Measurements from ENCODE around the gene LAMA1. TPM values are rescaled to one million over a fixed set of nuclear protein-coding genes. Genes with fewer than 3 reads are reported as not detected.

The LAMA1 gene
- total and polyA plus RNA-seq, 2 of the 4 experiments (the other 2 are of a cell fraction), result 10.9 to 15.5 TPM

DNA sequence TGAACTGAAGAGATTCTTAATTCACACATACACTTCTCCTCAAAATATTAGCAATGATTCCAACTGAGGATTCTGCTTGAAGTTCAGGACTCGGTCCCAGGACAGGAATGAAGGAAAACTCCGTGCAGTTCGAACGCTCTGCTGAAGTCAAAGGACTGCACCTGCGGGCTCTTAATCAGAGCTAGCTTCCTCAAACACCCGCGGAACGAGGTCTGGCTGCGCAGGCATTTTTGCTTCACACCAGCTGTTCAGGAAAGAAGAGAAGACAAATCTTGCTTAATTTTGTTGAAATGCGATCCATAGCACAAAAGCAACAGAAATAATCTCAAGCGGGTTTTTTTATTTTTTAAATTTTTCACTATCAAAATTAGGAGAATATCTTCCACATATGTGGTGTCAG lies 175.6 kb downstream of the LAMA1 start:
- dilution Hi-C loops (cut with HindIII; ENCODE audit: low sequenced_read_pairs, unreplicated experiment), result no loop called here
- Histone ChIP-seq H3K4me2 (ENCODE audit: low read depth, low read length) (no peak overlapping the region), H4K20me1 (ENCODE audit: insufficient read depth, low read length) (no peaks in the 10 kb centered on the region), H3K9ac (ENCODE audit: low read depth, low read length) (no peak overlapping the region), H2BK20ac (ENCODE audit: low read depth, low read length) (no peak overlapping the region), H3K14ac (replicated peaks; ENCODE audit: low read depth, low read length) (no peak overlapping the region), H2AFZ (replicated peaks; ENCODE audit: low read length, poor library complexity) (no peak overlapping the region), H4K91ac (ENCODE audit: insufficient read depth, low read depth, low read length) (no peak overlapping the region), H3K9me3 (ENCODE audit: control insufficient read depth, insufficient read depth, low read length) (no peaks in the 10 kb centered on the region), H3K27me3 (ENCODE audit: control insufficient read depth, insufficient read depth, low read length) (no peaks in the 10 kb centered on the region), H2BK5ac (ENCODE audit: low read depth, low read length, poor library complexity, severe bottlenecking) (no peak overlapping the region), H3K4ac (ENCODE audit: low read depth, low read length) (no peak overlapping the region), H3K4me3 (ENCODE audit: insufficient read depth, low read depth, low read length) (no peak overlapping the region), H4K8ac (ENCODE audit: low read depth in 2 of 2, low read length in 2 of 2) (no peak overlapping the region), H3K18ac (ENCODE audit: low read depth, low read length) (no peak overlapping the region), H3K9me1 (ENCODE audit: insufficient read depth, low read length) (peaks cover 3% of the 10 kb centered on the region; the same call in 1 of the 2 replicates), H3K79me1 (ENCODE audit: low read depth in 1 of 2, low read length in 2 of 2) (no peaks in the 10 kb centered on the region), H2BK120ac (ENCODE audit: low read depth, low read length) (no peak overlapping the region), H3K27ac (ENCODE audit: insufficient read depth, low read length) (no peak overlapping the region), H3K23ac (ENCODE audit: low read depth, low read length) (no peak overlapping the region), H3K36me3 (ENCODE audit: control insufficient read depth, insufficient read depth, low read length) (peaks cover 10% of the 10 kb centered on the region), H4K5ac (ENCODE audit: low read depth, low read length) (no peak overlapping the region), H3K56ac (ENCODE audit: extremely low read depth, insufficient read depth, low read length) (no peak overlapping the region), H2BK15ac (ENCODE audit: low read depth, low read length) (no peak overlapping the region), H2AK5ac (ENCODE audit: low read depth, low read length) (no peak overlapping the region), H2AK9ac (replicated peaks; ENCODE audit: low read depth, low read length, poor library complexity) (no peak overlapping the region), H3K4me1 (ENCODE audit: control insufficient read depth, insufficient read depth, low read length) (no peaks in the 10 kb centered on the region)
- no TSS peak for BruUV-seq (replicated peaks)
- in situ Hi-C loops (cut with MboI; ENCODE audit: low sequenced_read_pairs), result no loop called here
- intact Hi-C loops (cut with micrococcal nuclease), result no loop called here
- no peak for ATAC-seq (ENCODE audit: low read depth)
- POLR2A ChIA-PET (ENCODE audit: unreplicated experiment), result no interaction called here
- CTCF ChIA-PET, result no interaction called here
- DNase-seq, result no peak
- TF ChIP-seq FOS (IDR thresholded peaks at IDR 0.05; ENCODE audit: low read depth, low read length) (no peak), MAFK (IDR thresholded peaks at IDR 0.05; ENCODE audit: low read depth, low read length) (no peak), RCOR1 (IDR thresholded peaks at IDR 0.05; ENCODE audit: insufficient replicate concordance, low read length) (no peak), SMC3 (IDR thresholded peaks at IDR 0.05; ENCODE audit: low read depth, low read length) (no peak), RAD21 (IDR thresholded peaks at IDR 0.05; ENCODE audit: low read length) (no peak), MAZ (IDR thresholded peaks at IDR 0.05; ENCODE audit: borderline replicate concordance, low read depth, low read length) (no peak), CHD1 (IDR thresholded peaks at IDR 0.05; ENCODE audit: low read depth, low read length) (no peak), CEBPB (IDR thresholded peaks at IDR 0.05; ENCODE audit: low read depth, low read length) (no peak), NFE2L2 (IDR thresholded peaks at IDR 0.05; ENCODE audit: low read depth, low read length) (no peak), MXI1 (IDR thresholded peaks at IDR 0.05; ENCODE audit: borderline replicate concordance, low read depth, low read length) (no peak), POLR2A (IDR thresholded peaks at IDR 0.05; ENCODE audit: low read depth, low read length) (no peak), RFX5 (IDR thresholded peaks at IDR 0.05; ENCODE audit: low read depth, low read length) (no peak), BHLHE40 (IDR thresholded peaks at IDR 0.05; ENCODE audit: low read depth, low read length) (no peak)
- TF ChIP-seq, protein P1, sequence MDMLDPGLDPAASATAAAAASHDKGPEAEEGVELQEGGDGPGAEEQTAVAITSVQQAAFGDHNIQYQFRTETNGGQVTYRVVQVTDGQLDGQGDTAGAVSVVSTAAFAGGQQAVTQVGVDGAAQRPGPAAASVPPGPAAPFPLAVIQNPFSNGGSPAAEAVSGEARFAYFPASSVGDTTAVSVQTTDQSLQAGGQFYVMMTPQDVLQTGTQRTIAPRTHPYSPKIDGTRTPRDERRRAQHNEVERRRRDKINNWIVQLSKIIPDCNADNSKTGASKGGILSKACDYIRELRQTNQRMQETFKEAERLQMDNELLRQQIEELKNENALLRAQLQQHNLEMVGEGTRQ (IDR thresholded peaks at IDR 0.05; ENCODE audit: low read depth, low read length), result no peak
- TF ChIP-seq, protein P2, sequence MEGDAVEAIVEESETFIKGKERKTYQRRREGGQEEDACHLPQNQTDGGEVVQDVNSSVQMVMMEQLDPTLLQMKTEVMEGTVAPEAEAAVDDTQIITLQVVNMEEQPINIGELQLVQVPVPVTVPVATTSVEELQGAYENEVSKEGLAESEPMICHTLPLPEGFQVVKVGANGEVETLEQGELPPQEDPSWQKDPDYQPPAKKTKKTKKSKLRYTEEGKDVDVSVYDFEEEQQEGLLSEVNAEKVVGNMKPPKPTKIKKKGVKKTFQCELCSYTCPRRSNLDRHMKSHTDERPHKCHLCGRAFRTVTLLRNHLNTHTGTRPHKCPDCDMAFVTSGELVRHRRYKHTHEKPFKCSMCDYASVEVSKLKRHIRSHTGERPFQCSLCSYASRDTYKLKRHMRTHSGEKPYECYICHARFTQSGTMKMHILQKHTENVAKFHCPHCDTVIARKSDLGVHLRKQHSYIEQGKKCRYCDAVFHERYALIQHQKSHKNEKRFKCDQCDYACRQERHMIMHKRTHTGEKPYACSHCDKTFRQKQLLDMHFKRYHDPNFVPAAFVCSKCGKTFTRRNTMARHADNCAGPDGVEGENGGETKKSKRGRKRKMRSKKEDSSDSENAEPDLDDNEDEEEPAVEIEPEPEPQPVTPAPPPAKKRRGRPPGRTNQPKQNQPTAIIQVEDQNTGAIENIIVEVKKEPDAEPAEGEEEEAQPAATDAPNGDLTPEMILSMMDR (conservative IDR thresholded peaks at IDR 0.05; ENCODE audit: low read depth, low read length), result no peak
- TF ChIP-seq, protein P3, sequence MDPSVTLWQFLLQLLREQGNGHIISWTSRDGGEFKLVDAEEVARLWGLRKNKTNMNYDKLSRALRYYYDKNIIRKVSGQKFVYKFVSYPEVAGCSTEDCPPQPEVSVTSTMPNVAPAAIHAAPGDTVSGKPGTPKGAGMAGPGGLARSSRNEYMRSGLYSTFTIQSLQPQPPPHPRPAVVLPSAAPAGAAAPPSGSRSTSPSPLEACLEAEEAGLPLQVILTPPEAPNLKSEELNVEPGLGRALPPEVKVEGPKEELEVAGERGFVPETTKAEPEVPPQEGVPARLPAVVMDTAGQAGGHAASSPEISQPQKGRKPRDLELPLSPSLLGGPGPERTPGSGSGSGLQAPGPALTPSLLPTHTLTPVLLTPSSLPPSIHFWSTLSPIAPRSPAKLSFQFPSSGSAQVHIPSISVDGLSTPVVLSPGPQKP (IDR thresholded peaks at IDR 0.05; ENCODE audit: borderline replicate concordance, low read depth, low read length), result no peak
- no CpG with 5 or more reads among the region's 11 CpGs for WGBS, 2 experiments (ENCODE audit: extremely low coverage in 2 of 2, insufficient read length in 1 of 2)
